HG03457 (cell line): ENCODE results near the gene SULT1E1.
"Not testable (repeated sequence)": the region's sequence is repeated elsewhere in the genome, so short reads cannot be mapped to it uniquely, and the experiment has no call there.

ENCODE experiments used
- ATAC-seq: cut with Tn5 transposase; IDR thresholded peaks from one replicate; pipeline ENCODE4 v1.9.1; 2021; ENCODE audit warnings: moderate number of reproducible peaks; ENCODE audit not compliant: unreplicated experiment

The SULT1E1 gene

GRCh38 chr4:69843932-69844331 is 16.0 kb downstream of the SULT1E1 start:
- ATAC-seq = no peak

GRCh38 chr4:69843301-69843700 is 16.6 kb downstream of the SULT1E1 start:
- ATAC-seq = no peak

- no peak for ATAC-seq
Observed at GRCh38 chr4:69838977-69839376, 21.0 kb downstream of the SULT1E1 start.

- no peak for ATAC-seq
Observed at GRCh38 chr4:69836287-69836686, 23.7 kb downstream of the SULT1E1 start.

GRCh38 chr4:69835766-69836165 is 24.2 kb downstream of the SULT1E1 start:
- no peak for ATAC-seq

- no peak for ATAC-seq
Observed at GRCh38 chr4:69833251-69833650, 26.7 kb downstream of the SULT1E1 start.

- ATAC-seq = no peak
Observed at GRCh38 chr4:69832326-69833030, 27.5 kb downstream of the SULT1E1 start.

GRCh38 chr4:69831646-69832325 is 28.2 kb downstream of the SULT1E1 start:
- ATAC-seq = peak; percentile 95

- ATAC-seq = no peak
Observed at GRCh38 chr4:69831270-69831627, 28.7 kb downstream of the SULT1E1 start.

- ATAC-seq = no peak
Observed at GRCh38 chr4:69830560-69831269, 29.2 kb downstream of the SULT1E1 start.

- ATAC-seq = no peak
Observed at GRCh38 chr4:69830192-69830559, 29.8 kb downstream of the SULT1E1 start.

GRCh38 chr4:69829678-69830077 is 30.3 kb downstream of the SULT1E1 start:
- ATAC-seq = no peak

GRCh38 chr4:69828828-69829227 is 31.1 kb downstream of the SULT1E1 start:
- ATAC-seq = no peak

- ATAC-seq = not testable (repeated sequence)
Observed at GRCh38 chr4:69825056-69825455, 34.9 kb downstream of the SULT1E1 start.

GRCh38 chr4:69823481-69824186 is 36.3 kb downstream of the SULT1E1 start:
- ATAC-seq = peak; percentile 90

- no peak for ATAC-seq
Observed at GRCh38 chr4:69823048-69823447, 36.9 kb downstream of the SULT1E1 start.

GRCh38 chr4:69822198-69822597 is 37.7 kb downstream of the SULT1E1 start:
- no peak for ATAC-seq

- no peak for ATAC-seq
Observed at GRCh38 chr4:69818060-69818639, 41.8 kb downstream of the SULT1E1 start.

- no peak for ATAC-seq
Observed at GRCh38 chr4:69816236-69816635, 43.7 kb downstream of the SULT1E1 start.

GRCh38 chr4:69813628-69814027 is 46.3 kb downstream of the SULT1E1 start:
- ATAC-seq = no peak

GRCh38 chr4:69811166-69811565 is 48.8 kb downstream of the SULT1E1 start:
- ATAC-seq = no peak
